LNCaP clone FGC (cell line): ENCODE results near the gene KPNA3.
A peak's percentile ranks its signal among the peaks of the same experiment; 100 is the strongest.

Experiments
- DNase-seq: peaks from one replicate; pipeline ENCODE4 v3.0.0-alpha.2; 2011; ENCODE audit warnings: low read depth
- H3K4me3 ChIP-seq: 2 replicates; pipeline ENCODE4 v1.5.1; 2011; ENCODE audit warnings: mild to moderate bottlenecking, low read depth, low read length, control low read depth
- TF ChIP-seq, protein P1 (sequence below): IDR thresholded peaks from 2 replicates; pipeline ENCODE4 v1.5.1; 2012; ENCODE audit warnings: mild to moderate bottlenecking; ENCODE audit not compliant: control insufficient read depth, insufficient read depth; ENCODE audit errors: extremely low read depth

Gene KPNA3

DNA sequence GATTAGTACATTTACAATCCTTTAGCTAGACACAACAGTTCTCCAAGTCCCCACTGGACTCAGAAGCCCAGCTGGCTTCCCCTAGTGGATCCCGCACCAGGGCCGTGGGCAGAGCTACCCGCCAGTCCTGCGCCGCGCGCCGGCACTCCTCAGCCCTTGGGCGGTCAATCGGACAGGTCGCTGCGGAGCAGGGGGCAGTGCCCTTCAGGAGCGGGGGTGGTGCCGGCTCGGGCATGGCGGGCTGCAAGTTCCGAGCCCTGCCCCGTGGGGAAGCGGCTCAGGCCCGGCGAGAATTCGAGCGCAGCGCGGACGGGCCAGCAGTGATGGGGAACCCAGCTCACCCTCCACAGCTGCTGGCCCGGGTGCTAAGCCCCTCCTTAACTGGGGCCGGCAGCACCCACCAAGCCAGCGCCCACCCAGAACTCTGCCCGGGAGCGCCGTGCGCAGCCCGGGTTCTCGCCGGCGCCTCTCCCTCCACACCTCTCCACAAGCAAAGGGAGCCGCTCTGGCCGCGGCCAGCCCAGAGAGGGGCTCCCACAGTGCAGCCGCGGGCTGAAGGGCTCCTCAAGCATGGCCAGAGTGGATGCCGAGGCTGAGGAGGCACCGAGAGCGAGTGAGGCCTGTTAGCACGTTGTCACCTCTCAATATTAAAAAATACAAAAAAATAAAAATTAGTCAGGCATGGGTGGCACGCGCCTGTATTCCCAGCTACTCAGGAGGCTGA lies 114.1 kb downstream of the KPNA3 start:
- no peak for DNase-seq
- H3K4me3 ChIP-seq, result no peak overlapping the region
- TF ChIP-seq, protein P1, sequence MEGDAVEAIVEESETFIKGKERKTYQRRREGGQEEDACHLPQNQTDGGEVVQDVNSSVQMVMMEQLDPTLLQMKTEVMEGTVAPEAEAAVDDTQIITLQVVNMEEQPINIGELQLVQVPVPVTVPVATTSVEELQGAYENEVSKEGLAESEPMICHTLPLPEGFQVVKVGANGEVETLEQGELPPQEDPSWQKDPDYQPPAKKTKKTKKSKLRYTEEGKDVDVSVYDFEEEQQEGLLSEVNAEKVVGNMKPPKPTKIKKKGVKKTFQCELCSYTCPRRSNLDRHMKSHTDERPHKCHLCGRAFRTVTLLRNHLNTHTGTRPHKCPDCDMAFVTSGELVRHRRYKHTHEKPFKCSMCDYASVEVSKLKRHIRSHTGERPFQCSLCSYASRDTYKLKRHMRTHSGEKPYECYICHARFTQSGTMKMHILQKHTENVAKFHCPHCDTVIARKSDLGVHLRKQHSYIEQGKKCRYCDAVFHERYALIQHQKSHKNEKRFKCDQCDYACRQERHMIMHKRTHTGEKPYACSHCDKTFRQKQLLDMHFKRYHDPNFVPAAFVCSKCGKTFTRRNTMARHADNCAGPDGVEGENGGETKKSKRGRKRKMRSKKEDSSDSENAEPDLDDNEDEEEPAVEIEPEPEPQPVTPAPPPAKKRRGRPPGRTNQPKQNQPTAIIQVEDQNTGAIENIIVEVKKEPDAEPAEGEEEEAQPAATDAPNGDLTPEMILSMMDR, result no peak

DNA sequence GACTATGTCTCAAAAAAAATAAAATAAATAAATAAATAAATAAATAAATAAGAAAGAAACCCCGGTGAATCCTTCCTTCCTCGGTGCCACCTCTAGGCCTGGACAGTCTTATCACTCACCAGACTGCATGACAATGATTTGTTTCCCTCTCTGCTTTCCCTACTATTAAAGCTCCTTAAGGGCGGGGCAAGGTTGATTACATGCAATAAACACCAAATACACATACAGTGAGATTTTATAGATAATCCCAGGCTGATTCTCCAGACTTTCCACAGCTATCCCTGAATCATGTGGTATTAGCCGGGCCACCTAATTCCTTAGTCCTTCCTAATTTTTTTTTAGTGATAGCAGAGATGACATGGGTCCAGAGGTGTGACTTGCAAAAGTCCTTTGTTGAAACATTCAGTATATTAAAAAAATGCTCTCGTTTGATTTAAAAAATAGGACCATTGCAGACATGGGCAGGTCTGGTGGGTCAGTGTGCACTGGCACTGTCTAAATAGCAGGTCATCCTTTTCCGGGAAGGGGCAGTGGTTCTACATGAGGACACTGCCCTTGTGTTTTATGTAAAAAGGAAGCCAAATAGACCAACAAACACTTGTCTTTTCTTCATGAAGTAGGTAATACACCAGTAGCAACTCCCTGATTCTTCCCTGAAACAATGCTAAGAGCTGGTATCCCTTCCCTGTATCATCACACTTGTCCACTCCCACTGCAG lies 115.7 kb downstream of the KPNA3 start:
- TF ChIP-seq, protein P1, result no peak
- H3K4me3 ChIP-seq, result no peak overlapping the region
- DNase-seq, result no peak

DNA sequence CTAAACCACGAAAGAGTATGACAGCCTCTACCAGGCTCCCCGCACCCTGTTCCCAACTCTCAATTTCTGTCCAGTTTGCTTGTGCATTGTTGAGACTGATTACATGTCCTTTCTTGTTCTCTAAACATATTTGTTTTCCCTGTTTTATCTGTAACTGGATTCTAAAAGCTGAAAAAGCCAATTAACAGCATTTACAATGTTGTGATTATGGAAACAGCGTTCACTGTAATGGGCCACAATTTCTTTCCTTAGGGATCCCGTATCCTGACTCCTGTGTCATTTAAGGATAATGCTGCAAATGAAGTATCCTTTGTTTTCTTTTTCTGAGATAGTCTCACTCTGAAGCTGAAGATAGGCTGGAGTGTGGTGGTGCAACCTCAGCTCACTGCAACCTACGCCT lies 121.7 kb downstream of the KPNA3 start:
- H3K4me3 ChIP-seq, result no peak overlapping the region
- no peak for DNase-seq
- TF ChIP-seq, protein P1, result no peak

DNA sequence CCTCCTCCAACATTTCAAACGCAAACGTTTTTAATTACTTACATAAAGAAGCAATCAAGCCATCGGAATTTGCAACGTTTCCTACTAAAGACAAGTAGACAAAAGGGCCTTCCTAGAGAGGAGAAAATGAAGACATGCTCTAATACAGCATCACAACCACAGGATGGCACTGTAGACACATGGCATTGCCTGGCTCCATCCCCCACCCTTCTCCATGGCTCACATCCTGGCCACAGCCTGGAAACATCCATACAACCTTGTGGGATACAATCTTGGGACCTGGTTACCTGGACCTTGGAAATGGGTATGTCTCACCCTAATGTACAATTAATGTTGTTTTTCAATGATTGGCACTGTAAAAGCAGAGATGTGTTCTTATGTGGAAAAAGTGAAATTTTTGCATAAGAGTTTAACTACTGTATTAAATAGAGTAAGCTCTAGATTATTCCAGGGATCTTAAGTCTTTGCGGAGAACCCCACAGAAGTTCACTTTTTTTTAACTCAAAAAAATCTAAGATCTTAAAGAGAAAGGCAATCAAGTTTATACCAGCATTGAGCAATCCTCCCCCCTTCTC lies 122.7 kb downstream of the KPNA3 start:
- H3K4me3 ChIP-seq, result no peak overlapping the region
- DNase-seq, result no peak
- TF ChIP-seq, protein P1, result peak; percentile 87

DNA sequence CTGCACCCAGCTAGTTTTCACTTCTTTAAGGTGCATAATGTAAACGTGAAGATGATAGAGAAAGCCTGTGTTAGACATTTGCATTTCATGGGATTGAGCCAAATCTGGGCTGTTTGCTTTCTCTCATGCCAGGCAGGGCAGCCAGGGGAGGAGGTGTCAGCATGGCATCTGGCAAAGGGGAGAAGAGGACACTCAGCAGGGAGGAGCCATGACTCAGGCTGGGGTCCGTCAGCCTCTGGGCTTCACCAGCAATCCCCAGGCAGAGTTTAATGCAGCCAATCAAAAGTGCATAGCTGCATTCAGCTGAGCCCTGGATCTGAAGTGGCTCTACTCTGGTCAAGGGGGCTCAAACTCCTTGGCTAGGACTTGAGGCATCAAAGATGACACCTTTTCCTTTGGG lies 124.7 kb downstream of the KPNA3 start:
- TF ChIP-seq, protein P1, result no peak
- H3K4me3 ChIP-seq, result no peak overlapping the region
- DNase-seq, result no peak

DNA sequence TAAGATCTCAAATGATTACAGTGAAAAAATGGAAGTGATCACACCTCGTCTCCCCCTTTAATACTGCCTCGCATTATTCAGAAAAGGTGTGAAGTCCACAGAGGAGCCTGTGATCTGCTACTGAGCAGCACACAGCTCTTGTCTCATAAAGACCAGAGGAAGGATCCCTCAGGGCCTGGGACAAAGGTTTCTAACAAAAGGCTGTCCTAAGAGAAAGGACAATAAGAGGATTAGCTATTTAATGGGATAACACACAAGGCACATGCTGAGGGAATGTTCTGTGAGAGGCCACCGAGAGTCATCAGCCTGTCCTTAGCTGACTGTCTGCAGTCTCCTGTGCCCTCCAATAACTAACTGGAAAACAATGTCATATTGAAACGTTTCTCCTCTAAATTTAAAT lies 127.9 kb downstream of the KPNA3 start:
- no peak for DNase-seq
- no peak overlapping the region for H3K4me3 ChIP-seq
- TF ChIP-seq, protein P1, result no peak
